HL-60 (cell line): ENCODE data around the gene FAM72D.
"Not testable (repeated sequence)": the region's sequence is repeated elsewhere in the genome, so short reads cannot be mapped to it uniquely, and the experiment has no call there.

Experiments
- CTCF ChIP-seq: IDR thresholded peaks from one replicate; pipeline ENCODE4 v1.5.1; 2011; ENCODE audit warnings: low read length, control low read depth, inconsistent platforms; ENCODE audit not compliant: insufficient read depth
- POLR2AphosphoS5 ChIP-seq: IDR thresholded peaks from 2 replicates; pipeline ENCODE4 v1.6.1; 2012; ENCODE audit warnings: low read depth
- REST ChIP-seq: IDR thresholded peaks from 2 replicates; pipeline ENCODE4 v1.6.1; 2012; ENCODE audit warnings: low read depth; ENCODE audit not compliant: insufficient replicate concordance

- TF ChIP-seq CTCF, REST, POLR2AphosphoS5: not testable (repeated sequence)
These were observed 15.9 kb downstream of the FAM72D start for GRCh38 chr1:145111674-145112073.
